SU-DHL-6 (cell line): Measurements from ENCODE around the gene SMIM17.

Source experiments
- EZH2phosphoT487 ChIP-seq: fragments of 200-600 bp; sonication (generic), shearing (Covaris generic); conservative IDR thresholded peaks from 2 replicates; pipeline ENCODE4 v1.6.1; 2018; ENCODE audit warnings: mild to moderate bottlenecking, antibody characterized with exemption, low read length, moderate library complexity, mixed read lengths
- TF ChIP-seq, protein P1 (sequence below): fragments of 200-600 bp; sonication (generic); IDR thresholded peaks from one replicate; pipeline ENCODE4 v1.5.1; 2017; ENCODE audit warnings: antibody characterized with exemption, mild to moderate bottlenecking, low read length, moderate library complexity; ENCODE audit not compliant: insufficient read depth, poor library complexity, severe bottlenecking

DNA sequence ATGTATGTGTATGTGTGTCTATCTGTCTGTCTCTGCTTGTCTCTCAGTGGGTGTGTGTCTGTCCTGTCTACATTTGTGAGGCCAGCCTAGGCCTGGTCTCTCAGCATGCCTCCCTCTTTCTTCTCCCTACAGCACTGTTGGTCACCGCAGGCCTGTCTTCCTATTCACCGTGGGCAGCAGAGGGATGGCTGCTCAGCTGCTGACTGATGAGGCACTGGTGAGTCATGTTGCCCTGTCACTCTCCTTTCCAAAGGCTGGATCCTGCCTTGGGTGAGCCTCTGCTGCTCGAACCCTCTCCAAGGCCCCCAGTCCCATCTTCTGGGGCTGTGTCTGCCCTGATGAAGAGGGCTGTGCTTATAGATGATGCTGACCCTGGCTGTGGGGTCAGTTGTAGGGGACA lies 41.6 kb upstream of the SMIM17 start:
- TF ChIP-seq, protein P1, sequence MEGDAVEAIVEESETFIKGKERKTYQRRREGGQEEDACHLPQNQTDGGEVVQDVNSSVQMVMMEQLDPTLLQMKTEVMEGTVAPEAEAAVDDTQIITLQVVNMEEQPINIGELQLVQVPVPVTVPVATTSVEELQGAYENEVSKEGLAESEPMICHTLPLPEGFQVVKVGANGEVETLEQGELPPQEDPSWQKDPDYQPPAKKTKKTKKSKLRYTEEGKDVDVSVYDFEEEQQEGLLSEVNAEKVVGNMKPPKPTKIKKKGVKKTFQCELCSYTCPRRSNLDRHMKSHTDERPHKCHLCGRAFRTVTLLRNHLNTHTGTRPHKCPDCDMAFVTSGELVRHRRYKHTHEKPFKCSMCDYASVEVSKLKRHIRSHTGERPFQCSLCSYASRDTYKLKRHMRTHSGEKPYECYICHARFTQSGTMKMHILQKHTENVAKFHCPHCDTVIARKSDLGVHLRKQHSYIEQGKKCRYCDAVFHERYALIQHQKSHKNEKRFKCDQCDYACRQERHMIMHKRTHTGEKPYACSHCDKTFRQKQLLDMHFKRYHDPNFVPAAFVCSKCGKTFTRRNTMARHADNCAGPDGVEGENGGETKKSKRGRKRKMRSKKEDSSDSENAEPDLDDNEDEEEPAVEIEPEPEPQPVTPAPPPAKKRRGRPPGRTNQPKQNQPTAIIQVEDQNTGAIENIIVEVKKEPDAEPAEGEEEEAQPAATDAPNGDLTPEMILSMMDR = no peak
- TF ChIP-seq EZH2phosphoT487 = no peak
